GM18867 (cell line): ENCODE data around the gene PARP1.
"Not testable (repeated sequence)": the region's sequence is repeated elsewhere in the genome, so short reads cannot be mapped to it uniquely, and the experiment has no call there.

Experiments used
- ATAC-seq: cut with Tn5 transposase; IDR thresholded peaks from one replicate; pipeline ENCODE4 v1.9.1; 2021; ENCODE audit warnings: mild to moderate bottlenecking, moderate library complexity; ENCODE audit not compliant: unreplicated experiment

The PARP1 gene

GRCh38 chr1:226355669-226356551 is 52.0 kb downstream of the PARP1 start:
- peak; percentile 40 for ATAC-seq

GRCh38 chr1:226355016-226355415 is 52.9 kb downstream of the PARP1 start:
- ATAC-seq, result no peak

DNA sequence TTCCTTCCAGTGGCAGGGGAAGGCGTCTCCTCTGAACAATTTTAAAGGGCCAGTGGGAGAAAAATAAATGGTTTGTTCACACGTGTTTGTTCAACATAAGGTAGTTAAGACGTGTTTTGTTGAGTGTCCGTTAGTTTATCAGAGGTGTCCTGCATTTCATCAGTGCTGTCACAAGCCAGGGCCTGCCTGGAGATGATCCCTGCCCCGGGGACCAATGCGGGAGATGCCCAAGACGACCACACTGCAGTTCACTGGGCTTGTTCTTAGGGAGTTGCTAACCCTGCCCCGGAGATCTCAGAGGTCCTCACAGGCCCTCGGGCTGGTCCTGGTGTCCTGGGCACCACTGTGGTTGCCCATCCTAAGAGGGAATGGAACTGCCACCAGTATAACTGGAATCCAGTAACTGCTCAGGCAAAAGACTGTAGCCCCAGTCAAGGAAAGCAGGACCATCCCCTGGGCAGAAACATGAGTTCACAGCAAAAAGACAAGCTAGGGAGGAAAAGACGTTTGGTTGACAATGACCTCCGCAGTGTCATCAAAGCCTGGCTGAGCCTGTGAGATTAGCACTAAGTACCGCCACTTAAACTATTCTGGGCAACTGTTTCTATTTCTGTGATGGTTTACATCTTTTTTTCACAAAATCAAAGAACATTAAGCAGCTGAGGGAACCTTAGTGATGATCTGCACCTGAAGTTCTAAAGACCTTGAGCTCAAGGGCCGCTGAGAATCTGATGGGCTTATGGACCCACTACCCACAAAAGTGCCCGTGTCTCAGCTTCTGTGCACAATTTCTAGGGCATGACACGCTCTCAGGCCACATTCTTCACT is 54.0 kb downstream of the PARP1 start:
- ATAC-seq, result no peak

DNA sequence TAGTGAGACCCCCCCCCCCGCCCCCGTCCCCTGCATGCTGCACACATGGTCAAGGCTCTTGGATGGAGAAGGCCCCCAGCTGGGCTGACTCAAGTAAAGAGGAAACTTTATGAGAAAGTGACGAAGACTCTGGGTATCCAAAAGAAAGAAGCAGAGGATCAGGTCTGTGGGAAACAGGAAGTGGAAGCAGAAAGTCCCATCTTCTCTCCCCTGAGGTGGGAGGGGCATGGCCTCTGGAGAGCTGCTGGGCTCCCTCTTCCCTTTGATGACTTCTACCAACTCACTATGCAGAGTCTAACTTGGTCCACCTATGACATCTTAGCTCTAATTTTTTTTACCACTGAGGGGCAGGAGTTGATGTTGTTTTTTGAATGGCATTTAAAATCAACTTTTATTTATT is 56.2 kb downstream of the PARP1 start:
- ATAC-seq, result no peak

DNA sequence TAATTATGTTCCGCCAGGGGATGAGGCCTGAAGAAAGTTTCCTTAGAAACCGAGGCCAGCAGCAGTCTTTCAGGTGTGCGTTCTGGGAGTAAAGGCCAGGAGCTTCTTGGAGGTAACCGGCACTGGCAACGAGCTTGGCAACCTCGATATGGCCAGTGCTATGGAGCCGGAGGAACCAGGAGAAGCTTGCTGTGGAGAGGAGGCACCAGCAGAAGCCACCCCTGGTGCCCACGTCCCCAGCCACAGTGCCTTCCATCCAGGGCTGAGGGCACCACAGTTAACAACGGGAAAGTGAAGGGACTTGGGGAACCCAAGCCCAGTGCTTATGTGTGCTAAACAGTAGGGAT is 57.4 kb downstream of the PARP1 start:
- no peak for ATAC-seq

GRCh38 chr1:226349801-226350518 is 57.9 kb downstream of the PARP1 start:
- ATAC-seq, result peak; percentile 48

DNA sequence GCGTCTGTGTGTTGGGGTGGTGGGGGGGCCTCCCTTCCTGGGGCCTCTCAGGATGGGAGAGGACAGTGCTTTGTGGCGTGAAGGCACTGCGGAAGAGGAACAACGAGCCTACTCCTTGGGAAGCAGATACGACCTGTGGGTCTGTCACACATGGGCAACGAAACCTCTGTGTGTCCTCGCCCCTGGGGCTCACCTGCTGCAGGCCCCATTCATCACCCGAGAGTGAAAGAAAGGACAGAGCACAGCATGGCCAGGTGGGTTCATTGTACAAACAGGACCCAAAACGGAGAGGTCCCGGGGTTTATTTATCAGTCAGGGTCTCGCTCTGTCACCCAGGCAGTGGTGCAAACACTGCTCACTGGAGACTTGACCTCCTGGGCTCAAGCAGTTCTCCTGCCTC is 58.8 kb downstream of the PARP1 start:
- ATAC-seq, result no peak

DNA sequence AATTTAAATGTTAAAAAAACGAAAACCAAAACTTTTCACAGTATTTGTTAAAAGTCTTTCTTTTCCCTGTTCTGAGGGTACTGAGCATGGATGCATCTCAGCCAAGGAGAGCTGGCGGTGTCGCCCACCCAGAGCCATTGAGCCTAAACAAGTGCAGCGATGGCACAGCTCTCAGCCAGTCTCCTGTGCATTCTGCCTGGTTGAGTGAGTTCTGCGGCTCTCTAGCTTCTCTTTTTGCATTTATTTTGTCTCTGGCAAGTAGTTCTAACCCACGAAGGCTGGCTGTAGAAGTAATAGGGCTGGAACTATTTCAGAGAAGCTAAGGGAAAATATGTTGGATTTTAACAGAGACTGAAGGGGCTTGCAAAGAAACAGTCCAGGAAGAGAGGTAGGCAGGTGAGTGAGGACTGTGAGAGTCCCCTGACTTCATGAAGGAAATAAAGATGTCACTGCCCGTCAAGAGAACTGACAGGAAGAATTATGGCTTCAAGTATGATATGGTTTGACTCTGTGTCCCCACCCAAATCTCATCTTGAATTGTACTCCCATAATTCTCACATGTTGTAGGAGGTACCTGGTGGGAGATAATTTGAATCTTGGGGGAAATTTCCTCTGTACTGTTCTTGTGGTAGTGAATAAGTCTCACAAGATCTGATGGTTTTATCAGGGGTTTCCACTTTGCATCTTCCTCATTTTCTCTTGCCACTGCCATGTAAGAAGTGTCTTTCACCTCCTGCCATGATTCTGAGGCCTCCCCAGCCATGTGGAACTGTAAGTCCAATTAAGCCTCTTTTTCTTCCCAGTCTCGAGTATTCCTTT is 63.2 kb downstream of the PARP1 start:
- no peak for ATAC-seq

GRCh38 chr1:226342656-226343055 is 65.2 kb downstream of the PARP1 start:
- no peak for ATAC-seq

GRCh38 chr1:226340111-226340510 is 67.8 kb downstream of the PARP1 start:
- ATAC-seq, result not testable (repeated sequence)

DNA sequence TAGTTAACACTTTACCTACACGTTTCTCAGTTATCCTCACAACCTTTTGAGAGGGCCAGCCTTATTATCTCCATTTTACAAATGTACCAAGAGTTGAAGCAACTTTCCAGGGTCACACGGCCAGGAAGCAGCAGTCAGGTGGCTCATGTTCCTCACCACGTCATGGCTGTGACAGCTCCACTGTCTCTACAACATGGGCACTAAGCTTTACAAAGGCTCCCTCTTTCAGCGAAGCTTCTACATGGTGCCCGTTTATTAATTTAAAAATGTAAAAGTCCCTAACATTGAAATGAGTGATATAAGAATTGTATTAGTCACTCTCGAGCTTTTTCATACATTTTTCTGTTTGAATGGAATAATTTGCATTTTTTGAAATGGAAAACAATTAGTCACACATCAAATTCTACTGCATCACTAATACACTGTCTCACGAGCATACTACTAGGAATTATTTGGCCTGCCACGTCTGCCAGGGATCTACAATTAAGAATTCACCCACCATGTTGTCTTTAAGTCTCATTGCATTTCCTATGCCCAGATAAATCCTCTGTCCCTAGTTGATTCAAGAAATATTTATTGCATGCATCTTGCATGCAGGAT is 70.5 kb downstream of the PARP1 start:
- ATAC-seq, result no peak

- ATAC-seq, result no peak
Measured at GRCh38 chr1:226335661-226336060, 72.2 kb downstream of the PARP1 start.

DNA sequence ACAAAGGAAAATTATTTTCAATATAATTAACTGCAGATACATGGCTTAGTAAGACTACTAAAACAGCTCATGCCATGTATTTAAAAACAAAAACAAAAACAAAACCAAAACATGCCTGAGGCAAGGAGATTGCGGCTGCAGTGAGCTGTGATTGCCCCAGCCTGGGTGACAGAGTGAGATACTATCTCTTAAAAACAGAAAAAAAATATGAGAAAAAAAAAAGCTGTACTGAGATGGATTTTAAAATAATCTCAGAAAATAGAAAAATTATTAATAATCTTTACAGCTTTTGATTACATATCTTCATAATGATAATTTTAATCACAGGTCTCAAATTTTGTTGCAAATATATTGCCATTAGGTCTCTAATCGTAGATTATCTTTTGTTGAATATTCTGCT is 74.9 kb downstream of the PARP1 start:
- no peak for ATAC-seq

DNA sequence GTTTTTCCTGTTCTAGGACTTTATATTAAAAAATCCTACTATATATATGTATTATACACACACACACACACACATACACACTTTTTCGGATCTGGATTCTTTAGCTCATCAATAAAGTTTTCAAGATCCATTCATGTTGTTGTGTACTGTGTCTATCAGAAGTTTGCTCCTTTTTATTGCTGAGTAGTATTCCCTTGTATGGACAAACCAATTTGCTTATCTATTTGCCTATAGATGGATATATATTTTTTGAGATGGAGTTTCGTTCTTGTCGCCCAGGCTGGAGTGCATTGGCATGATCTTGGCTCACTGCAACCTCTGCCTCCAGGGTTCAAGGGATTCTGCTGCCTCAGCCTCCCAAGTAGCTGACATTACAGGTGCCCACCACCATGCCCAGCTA is 78.7 kb downstream of the PARP1 start:
- ATAC-seq, result no peak

DNA sequence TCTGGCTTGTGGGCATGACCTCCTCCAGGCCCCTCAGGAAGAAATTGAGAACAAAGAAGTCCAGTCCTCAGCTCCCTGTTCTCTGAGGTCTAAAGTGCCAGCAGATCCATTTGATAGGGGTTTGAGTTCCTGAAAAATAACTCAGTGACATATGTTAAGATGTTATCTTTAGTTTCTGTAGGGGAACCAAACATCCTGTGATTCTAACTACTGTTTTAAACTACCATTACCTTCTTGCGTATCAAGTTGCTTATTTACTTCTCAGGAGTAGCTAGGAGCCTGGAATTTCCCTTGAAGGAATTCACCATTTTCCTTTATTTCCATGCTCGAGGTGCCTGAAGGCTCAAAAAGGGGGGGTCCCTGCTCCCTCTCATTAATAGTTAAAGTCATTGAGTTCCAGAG is 80.1 kb downstream of the PARP1 start:
- ATAC-seq, result no peak

GRCh38 chr1:226325178-226325577 is 82.7 kb downstream of the PARP1 start:
- no peak for ATAC-seq

DNA sequence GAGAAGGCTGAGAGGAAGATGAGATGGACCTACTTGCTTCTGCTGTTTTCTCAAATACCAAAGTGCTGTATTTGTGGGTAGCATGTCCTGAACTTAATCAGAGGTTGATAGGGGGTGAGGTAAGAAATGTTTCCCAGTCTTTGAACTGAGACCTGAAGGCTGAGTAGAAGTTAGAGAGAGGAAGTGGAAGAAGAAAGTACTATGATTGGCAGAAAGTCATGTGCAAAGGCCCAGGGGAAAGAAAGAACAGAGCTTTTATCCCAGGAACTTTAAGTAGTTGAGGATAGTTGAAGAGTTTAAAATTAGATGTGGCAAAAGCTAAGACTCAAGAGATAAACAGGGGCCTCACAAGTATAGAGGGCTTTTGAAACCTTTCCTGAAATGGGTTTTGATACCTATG is 83.4 kb downstream of the PARP1 start:
- ATAC-seq, result no peak

GRCh38 chr1:226322986-226323385 is 84.9 kb downstream of the PARP1 start:
- no peak for ATAC-seq

DNA sequence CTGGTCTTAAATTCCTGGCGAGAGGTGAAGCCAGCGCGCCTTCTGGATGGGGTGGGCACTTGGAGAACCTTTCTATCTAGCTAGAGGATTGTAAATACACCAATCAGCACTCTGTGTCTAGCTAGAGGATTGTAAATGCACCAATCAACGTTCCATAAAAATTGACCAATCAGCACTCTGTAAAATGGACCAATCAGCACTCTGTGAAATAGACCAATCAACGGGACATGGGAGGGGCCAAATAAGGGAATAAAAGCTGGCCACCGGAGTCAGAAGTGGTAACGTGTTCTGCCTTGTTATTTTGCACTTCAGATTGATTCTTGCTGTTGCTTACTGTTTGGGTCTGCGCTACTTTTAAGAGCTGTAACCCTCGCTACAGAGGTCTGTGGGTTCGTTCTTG is 87.0 kb downstream of the PARP1 start:
- no peak for ATAC-seq

GRCh38 chr1:226318471-226318870 is 89.4 kb downstream of the PARP1 start:
- no peak for ATAC-seq
